Naive B cell (primary cell): ENCODE measurements around the gene OR4X1. TPM values are rescaled to one million over a fixed set of nuclear protein-coding genes. Genes with fewer than 3 reads are reported as not detected.
"Not testable (repeated sequence)": the region's sequence is repeated elsewhere in the genome, so short reads cannot be mapped to it uniquely, and the experiment has no call there.

Experiments used
- ATAC-seq, 2 donors: fragments of 150-1000 bp; cut with Tn5 transposase; 2 replicates each; pipeline ENCODE4 v1.10.0; 2021; ENCODE audit warnings: low read depth in 2 of 2, mild to moderate bottlenecking in 2 of 2, moderate library complexity in 2 of 2
- DNase-seq: peaks from one replicate; pipeline ENCODE4 v3.0.0; 2022
- H3K27ac Mint-ChIP-seq, 6 donors: one replicate each; pipeline ENCODE4 v1.8.0; 2020 to 2022; ENCODE audit warnings: mild to moderate bottlenecking in 6 of 6, mixed read lengths in 6 of 6, moderate library complexity in 5 of 6, inconsistent platforms in 2 of 6
- H3K27me3 Mint-ChIP-seq, 3 donors: one replicate each; pipeline ENCODE4 v1.8.0; 2021 to 2022; ENCODE audit warnings: mixed read lengths in 3 of 3, mild to moderate bottlenecking in 1 of 3
- H3K36me3 Mint-ChIP-seq, 2 donors: one replicate each; pipeline ENCODE4 v1.8.0; 2020 to 2022; ENCODE audit warnings: mixed read lengths in 2 of 2, inconsistent platforms in 1 of 2, mild to moderate bottlenecking in 1 of 2
- H3K4me1 Mint-ChIP-seq, 3 donors: one replicate each; pipeline ENCODE4 v1.8.0; 2020 to 2022; ENCODE audit warnings: mixed read lengths in 3 of 3, inconsistent platforms in 1 of 3, mild to moderate bottlenecking in 1 of 3, moderate library complexity in 1 of 3
- H3K4me3 Mint-ChIP-seq, 8 donors: one replicate each; pipeline ENCODE4 v1.8.0; 2020 to 2022; ENCODE audit warnings: mild to moderate bottlenecking in 8 of 8, mixed read lengths in 8 of 8, moderate library complexity in 8 of 8, inconsistent platforms in 2 of 8
- H3K9me3 Mint-ChIP-seq, 7 donors: one replicate each; pipeline ENCODE4 v1.8.0; 2020 to 2022; ENCODE audit warnings: mixed read lengths in 7 of 7, mild to moderate bottlenecking in 5 of 7, inconsistent platforms in 2 of 7, moderate library complexity in 1 of 7
- polyA plus RNA-seq, 6 donors: library from polyadenylated mRNA; unstranded; fragments of 300-500 nt; fragmentation: Illumina TruSeq; gene quantifications; one replicate each; pipeline ENCODE4 v1.2.3, GENCODE V29; 2021; ENCODE audit warnings: low read depth in 6 of 6

The OR4X1 gene
- polyA plus RNA-seq, 6 donors from 2014 or later = not detected

GRCh38 chr11:48313590-48313989, 49.9 kb downstream of the OR4X1 start:
- DNase-seq, H3K4me1 Mint-ChIP-seq, H3K27ac Mint-ChIP-seq, H3K4me3 Mint-ChIP-seq, H3K36me3 Mint-ChIP-seq, ATAC-seq: not testable (repeated sequence)
- Mint-ChIP-seq H3K27me3 (peaks cover under 1 to 26% (median 23%) of the 10 kb centered on the region in 3 donors), H3K9me3 (peaks cover 5 to 45% (median 12%) of the 10 kb centered on the region in 7 donors)

Other genes with a start within 250 kb of the OR4X1 start
- gene OR4B1, start 47.1 kb upstream of the OR4X1 start, polyA plus RNA-seq = not detected
- not detected for gene OR4X2, start 18.8 kb upstream of the OR4X1 start, polyA plus RNA-seq
- gene OR4S1, start 42.4 kb downstream of the OR4X1 start, polyA plus RNA-seq = not detected
- gene OR4C3, start 61.1 kb downstream of the OR4X1 start, polyA plus RNA-seq = not detected
- gene OR4C5, start 102.6 kb downstream of the OR4X1 start, polyA plus RNA-seq = not detected
- gene OR4A47, start 224.9 kb downstream of the OR4X1 start, polyA plus RNA-seq = not detected